Gastrocnemius medialis (tissue), 4 donors: ENCODE results near the gene DHRS12. TPM values are rescaled to one million over a fixed set of nuclear protein-coding genes. Genes with fewer than 3 reads are reported as not detected.

ENCODE experiments used
- ATAC-seq, 2 donors: fragments of 150-250 bp; one replicate each; pipeline ENCODE4 v1.9.1; 2016
- DNase-seq, 2 donors: peaks; one replicate each; pipeline ENCODE4 v3.0.0-alpha.2; 2019
- H3K27ac ChIP-seq, 4 donors: fragments of 200-600 bp; sonication (generic); 1 replicate in 1 of 4; 2 replicates in 3 of 4; pipeline ENCODE4 v1.5.1; 2016 to 2018; ENCODE audit warnings: mild to moderate bottlenecking in 2 of 4, moderate library complexity in 1 of 4
- H3K27me3 ChIP-seq, 3 donors: fragments of 200-600 bp; sonication (generic) in 2 of 3; 1 replicate in 1 of 3; 2 replicates in 2 of 3; pipeline versions ENCODE4 v1.5.1 to v1.6.0; 2016 to 2019; ENCODE audit warnings: mild to moderate bottlenecking in 1 of 3, moderate library complexity in 1 of 3
- H3K36me3 ChIP-seq, 2 donors: fragments of 200-600 bp; sonication (generic) in 1 of 2; one replicate each; pipeline ENCODE4 v1.5.1; 2017 to 2018
- H3K4me1 ChIP-seq, 2 donors: fragments of 200-600 bp; sonication (generic) in 1 of 2; one replicate each; pipeline ENCODE4 v1.5.1; 2016 to 2017; ENCODE audit warnings: mild to moderate bottlenecking in 2 of 2
- H3K4me3 ChIP-seq, 4 donors: fragments of 200-600 bp; sonication (generic) in 3 of 4; 1 replicate in 1 of 4; 2 replicates in 3 of 4; pipeline ENCODE4 v1.5.1; 2016 to 2019; ENCODE audit warnings: mild to moderate bottlenecking in 2 of 4
- H3K9me3 ChIP-seq, 3 donors: fragments of 200-600 bp; sonication (generic) in 2 of 3; 1 replicate in 1 of 3; 2 replicates in 2 of 3; pipeline ENCODE4 v1.5.1; 2016 to 2019
- CTCF ChIP-seq, 5 experiments: fragments of 450-650 bp in 3 of 5; fragments of 200-600 bp in 2 of 5; sonication (generic) in 2 of 5; IDR thresholded peaks in 4 of 5; conservative IDR thresholded peaks in 1 of 5; 1 replicate in 4 of 5; 2 replicates in 1 of 5; pipeline ENCODE4 v1.5.1; 2016 to 2019; ENCODE audit warnings: antibody characterized with exemption in 5 of 5, mild to moderate bottlenecking in 3 of 5, moderate library complexity in 3 of 5
- POLR2A ChIP-seq, 2 donors: fragments of 450-650 bp; IDR thresholded peaks; one replicate each; pipeline ENCODE4 v1.6.1; 2017; ENCODE audit warnings: antibody characterized with exemption in 2 of 2, mild to moderate bottlenecking in 2 of 2, moderate library complexity in 2 of 2
- in situ Hi-C, 4 donors: fragments of 200-750 bp; cut with MboI; loops; one replicate each; pipeline versions ENCODE4 v1.15.0 to v1.8.0; 2017; ENCODE audit warnings: low sequenced_read_pairs in 4 of 4
- intact Hi-C: fragments of 100-400 bp; cut with DNase I; formaldehyde crosslinking; loops from one replicate; pipeline ENCODE4 v1.15.1; 2023; ENCODE audit warnings: low total_unique reads
- total RNA-seq, 4 donors: library from RNA; depleted of rRNA; stranded (reverse); fragments of >200 nt; gene quantifications; one replicate each; pipeline versions ENCODE4 v1.1.0 to v1.2.3, GENCODE V29; 2016

The DHRS12 gene
- total RNA-seq, 4 donors from 2014 or later: 1.8 to 6.0 (median 4.7) TPM

GRCh38 chr13:51808811-51809210 is 4.8 kb upstream of the DHRS12 start:
- Histone ChIP-seq H3K27ac (no peak overlapping the region), H3K9me3 (no peaks in the 10 kb centered on the region), H3K27me3 (no peaks in the 10 kb centered on the region), H3K36me3 (no peaks in the 10 kb centered on the region), H3K4me3 (no peak overlapping the region), H3K4me1 (peaks cover 10 to 17% of the 10 kb centered on the region in 2 donors)
- intact Hi-C loops (loop anchor here (2.0 to 10.0 kb wide), 4 partner anchors 386 to 846 kb away; partner anchors contain the start of genes CKAP2, FAM124A and VPS36), in situ Hi-C loops (loop anchor here in 3 of 4 donors (10.0 to 25.0 kb wide), 7 partner anchors 203 to 628 kb away; partner anchors contain the start of genes WDFY2 (in 3 of the 3), ALG11 (in 1 of the 3), ATP7B (in 1 of the 3) and NEK5 (in 1 of the 3))
- TF ChIP-seq CTCF (IDR thresholded peaks at IDR 0.05 in 4 of 5, conservative IDR thresholded peaks at IDR 0.05 in 1 of 5): no peak
- TF ChIP-seq POLR2A (IDR thresholded peaks at IDR 0.05): no peak
- no peak for DNase-seq
- no peak for ATAC-seq

GRCh38 chr13:51807041-51807440 is 3.1 kb upstream of the DHRS12 start:
- in situ Hi-C loops (loop anchor here in 3 of 4 donors (10.0 to 25.0 kb wide), 7 partner anchors 205 to 630 kb away; partner anchors contain the start of genes WDFY2 (in 3 of the 3), ALG11 (in 1 of the 3), ATP7B (in 1 of the 3) and NEK5 (in 1 of the 3)), intact Hi-C loops (loop anchor here (10.0 kb wide), 3 partner anchors 388 to 648 kb away; partner anchors contain the start of genes CKAP2, FAM124A and VPS36)

GRCh38 chr13:51806566-51806965 is 2.6 kb upstream of the DHRS12 start:
- no peaks in the 10 kb centered on the region for H3K27me3 ChIP-seq
- H3K36me3 ChIP-seq: no peaks in the 10 kb centered on the region
- no peak overlapping the region for H3K4me3 ChIP-seq
- DNase-seq: no peak
- in situ Hi-C loops: loop anchor here in 3 of 4 donors (10.0 to 25.0 kb wide), 7 partner anchors 206 to 631 kb away; partner anchors contain the start of genes WDFY2 (in 3 of the 3), ALG11 (in 1 of the 3), ATP7B (in 1 of the 3) and NEK5 (in 1 of the 3)
- peaks cover 23 to 35% of the 10 kb centered on the region in 2 donors for H3K4me1 ChIP-seq
- ATAC-seq: no peak
- no peak overlapping the region for H3K27ac ChIP-seq
- no peaks in the 10 kb centered on the region for H3K9me3 ChIP-seq
- intact Hi-C loops: loop anchor here (10.0 kb wide), 3 partner anchors 388 to 648 kb away; partner anchors contain the start of genes CKAP2, FAM124A and VPS36
- TF ChIP-seq CTCF (IDR thresholded peaks at IDR 0.05 in 4 of 5, conservative IDR thresholded peaks at IDR 0.05 in 1 of 5) (no peak), POLR2A (IDR thresholded peaks at IDR 0.05) (no peak)

More at GRCh38 chr13:51807041-51807440, 3.1 kb upstream of the DHRS12 start:
- H3K4me3 ChIP-seq: no peak overlapping the region
- no peaks in the 10 kb centered on the region for H3K36me3 ChIP-seq
- no peaks in the 10 kb centered on the region for H3K27me3 ChIP-seq
- DNase-seq: no peak
- peaks cover 19 to 30% of the 10 kb centered on the region in 2 donors for H3K4me1 ChIP-seq
- no peaks in the 10 kb centered on the region for H3K9me3 ChIP-seq
- no peak for ATAC-seq
- H3K27ac ChIP-seq: no peak overlapping the region
- no peak for TF ChIP-seq POLR2A (IDR thresholded peaks at IDR 0.05)
- TF ChIP-seq CTCF (IDR thresholded peaks at IDR 0.05 in 4 of 5, conservative IDR thresholded peaks at IDR 0.05 in 1 of 5): no peak

GRCh38 chr13:51805925-51806324 is 2.0 kb upstream of the DHRS12 start:
- TF ChIP-seq POLR2A (IDR thresholded peaks at IDR 0.05): no peak
- TF ChIP-seq CTCF (IDR thresholded peaks at IDR 0.05 in 4 of 5, conservative IDR thresholded peaks at IDR 0.05 in 1 of 5): no peak
- intact Hi-C loops (loop anchor here (10.0 kb wide), 3 partner anchors 389 to 649 kb away; partner anchors contain the start of genes CKAP2, FAM124A and VPS36), in situ Hi-C loops (loop anchor here in 3 of 4 donors (10.0 to 25.0 kb wide), 7 partner anchors 206 to 631 kb away; partner anchors contain the start of genes WDFY2 (in 3 of the 3), ALG11 (in 1 of the 3), ATP7B (in 1 of the 3) and NEK5 (in 1 of the 3))
- no peaks in the 10 kb centered on the region for H3K9me3 ChIP-seq
- DNase-seq (no peak), ATAC-seq (no peak)
- no peak overlapping the region for H3K4me3 ChIP-seq
- H3K4me1 ChIP-seq: peaks cover 30 to 42% of the 10 kb centered on the region in 2 donors
- no peaks in the 10 kb centered on the region for H3K36me3 ChIP-seq
- H3K27me3 ChIP-seq: no peaks in the 10 kb centered on the region
- H3K27ac ChIP-seq: peak overlapping the region in 1 of 4 donors; percentile 89
